ENCODE results near the gene PIGL. TPM values are rescaled to one million over a fixed set of nuclear protein-coding genes. Genes with fewer than 3 reads are reported as not detected.

The PIGL gene
- total RNA-seq, 1 donor from 2014 or later: 28.6 TPM

GRCh38 chr17:16328997-16329396 lies 112.0 kb downstream of the PIGL start:
- TF ChIP-seq CTCF (IDR thresholded peaks at IDR 0.05): no peak
- no peak for DNase-seq (ENCODE audit: extremely low spot score, unreplicated experiment)
- no peak overlapping the region for H3K4me3 Mint-ChIP-seq (ENCODE audit: unreplicated experiment)
- no peak overlapping the region for H3K27ac Mint-ChIP-seq (ENCODE audit: unreplicated experiment)
- H3K27me3 Mint-ChIP-seq (ENCODE audit: unreplicated experiment): no peaks in the 10 kb centered on the region
- no peaks in the 10 kb centered on the region for H3K9me3 Mint-ChIP-seq (ENCODE audit: unreplicated experiment)
- peaks cover 13% of the 10 kb centered on the region for H3K4me1 Mint-ChIP-seq (ENCODE audit: unreplicated experiment)
- H3K36me3 Mint-ChIP-seq (ENCODE audit: unreplicated experiment): peaks cover 13% of the 10 kb centered on the region

- H3K27me3 Mint-ChIP-seq (ENCODE audit: unreplicated experiment): no peaks in the 10 kb centered on the region
- H3K36me3 Mint-ChIP-seq (ENCODE audit: unreplicated experiment): peaks cover 13% of the 10 kb centered on the region
- H3K9me3 Mint-ChIP-seq (ENCODE audit: unreplicated experiment): no peaks in the 10 kb centered on the region
- peaks cover 13% of the 10 kb centered on the region for H3K4me1 Mint-ChIP-seq (ENCODE audit: unreplicated experiment)
- H3K27ac Mint-ChIP-seq (ENCODE audit: unreplicated experiment): no peak overlapping the region
- TF ChIP-seq CTCF (IDR thresholded peaks at IDR 0.05): no peak
- DNase-seq (ENCODE audit: extremely low spot score, unreplicated experiment): no peak
- H3K4me3 Mint-ChIP-seq (ENCODE audit: unreplicated experiment): no peak overlapping the region
These were observed 112.7 kb downstream of the PIGL start for GRCh38 chr17:16329519-16330271.

- H3K27me3 Mint-ChIP-seq (ENCODE audit: unreplicated experiment): no peaks in the 10 kb centered on the region
- H3K27ac Mint-ChIP-seq (ENCODE audit: unreplicated experiment): no peak overlapping the region
- no peak for TF ChIP-seq CTCF (IDR thresholded peaks at IDR 0.05)
- peaks cover 2% of the 10 kb centered on the region for H3K36me3 Mint-ChIP-seq (ENCODE audit: unreplicated experiment)
- DNase-seq (ENCODE audit: extremely low spot score, unreplicated experiment): no peak
- no peaks in the 10 kb centered on the region for H3K9me3 Mint-ChIP-seq (ENCODE audit: unreplicated experiment)
- H3K4me3 Mint-ChIP-seq (ENCODE audit: unreplicated experiment): no peak overlapping the region
- no peaks in the 10 kb centered on the region for H3K4me1 Mint-ChIP-seq (ENCODE audit: unreplicated experiment)
These were observed 121.4 kb downstream of the PIGL start for GRCh38 chr17:16338391-16338790.

- Mint-ChIP-seq H3K9me3 (ENCODE audit: unreplicated experiment) (no peaks in the 10 kb centered on the region), H3K4me3 (ENCODE audit: unreplicated experiment) (no peak overlapping the region), H3K27ac (ENCODE audit: unreplicated experiment) (no peak overlapping the region), H3K27me3 (ENCODE audit: unreplicated experiment) (no peaks in the 10 kb centered on the region), H3K36me3 (ENCODE audit: unreplicated experiment) (peaks cover 8% of the 10 kb centered on the region), H3K4me1 (ENCODE audit: unreplicated experiment) (no peaks in the 10 kb centered on the region)
- TF ChIP-seq CTCF (IDR thresholded peaks at IDR 0.05): no peak
- no peak for DNase-seq (ENCODE audit: extremely low spot score, unreplicated experiment)
These were observed 122.4 kb downstream of the PIGL start for GRCh38 chr17:16339402-16339801.

- Mint-ChIP-seq H3K36me3 (ENCODE audit: unreplicated experiment) (peaks cover 8% of the 10 kb centered on the region), H3K27ac (ENCODE audit: unreplicated experiment) (no peak overlapping the region), H3K9me3 (ENCODE audit: unreplicated experiment) (no peaks in the 10 kb centered on the region), H3K27me3 (ENCODE audit: unreplicated experiment) (no peaks in the 10 kb centered on the region), H3K4me3 (ENCODE audit: unreplicated experiment) (no peak overlapping the region), H3K4me1 (ENCODE audit: unreplicated experiment) (no peaks in the 10 kb centered on the region)
- TF ChIP-seq CTCF (IDR thresholded peaks at IDR 0.05): no peak
- DNase-seq (ENCODE audit: extremely low spot score, unreplicated experiment): no peak
These were observed 122.9 kb downstream of the PIGL start for GRCh38 chr17:16339959-16340358.

Data from osteocyte (in vitro differentiated cells).